GM21381 (cell line): ENCODE results near the gene NXPE1.

ENCODE experiments used
- ATAC-seq: cut with Tn5 transposase; IDR thresholded peaks from one replicate; pipeline ENCODE4 v1.9.1; 2021; ENCODE audit warnings: mild to moderate bottlenecking, moderate library complexity; ENCODE audit not compliant: unreplicated experiment

Gene NXPE1

DNA sequence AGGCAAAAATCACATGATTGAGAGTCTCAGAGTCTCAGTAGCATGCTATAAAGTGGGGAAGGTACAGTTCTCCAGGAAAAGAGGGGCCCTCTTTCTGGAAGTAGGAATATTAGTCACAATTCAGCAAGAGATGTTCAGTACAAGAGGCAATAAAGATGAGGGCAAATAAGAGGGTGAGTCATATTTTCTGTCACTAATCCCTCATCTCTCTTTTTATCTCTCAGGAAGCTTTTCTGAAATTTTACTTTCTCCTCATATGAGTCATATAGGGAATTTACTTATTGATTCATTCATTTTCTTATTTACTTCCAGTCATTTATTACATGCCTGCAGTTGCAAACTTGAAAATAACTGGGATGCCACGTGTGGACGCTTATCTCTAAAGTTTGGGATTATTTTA is 3.4 kb upstream of the NXPE1 start:
- no peak for ATAC-seq

DNA sequence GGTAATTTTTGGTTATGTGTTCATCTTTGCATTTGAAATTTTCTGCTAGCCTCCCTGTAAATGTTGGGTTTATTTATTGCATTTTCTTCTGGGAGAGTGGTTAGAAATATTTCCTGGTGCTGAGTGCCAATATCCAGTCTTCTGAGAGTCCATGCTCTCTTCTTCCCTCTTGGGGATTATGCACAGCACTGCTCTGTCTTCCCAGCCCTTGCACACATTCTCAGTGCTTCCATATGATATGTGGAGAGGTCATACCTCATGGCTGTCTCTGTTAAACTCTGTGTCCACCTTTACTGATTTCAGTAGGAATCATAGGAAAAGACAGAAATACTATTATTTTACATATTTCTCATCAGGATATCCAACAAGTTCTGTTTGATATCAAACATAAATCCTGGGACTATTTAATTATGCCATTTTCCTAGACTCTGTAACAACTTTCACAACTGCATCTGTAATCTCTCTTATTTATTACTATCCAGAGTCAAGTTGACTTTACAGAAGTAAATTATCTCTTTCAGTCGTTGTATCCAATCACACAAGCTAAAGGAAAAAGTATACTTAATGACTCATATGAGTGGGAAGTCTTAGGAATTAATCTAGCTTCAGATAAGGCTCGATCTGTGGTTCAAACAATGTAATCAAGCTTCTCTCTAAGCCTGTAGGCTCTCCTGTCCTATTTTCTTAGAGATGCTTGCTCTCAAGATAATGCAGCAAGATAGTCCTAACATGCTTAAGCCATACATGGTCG is 2.7 kb upstream of the NXPE1 start:
- ATAC-seq, result no peak

DNA sequence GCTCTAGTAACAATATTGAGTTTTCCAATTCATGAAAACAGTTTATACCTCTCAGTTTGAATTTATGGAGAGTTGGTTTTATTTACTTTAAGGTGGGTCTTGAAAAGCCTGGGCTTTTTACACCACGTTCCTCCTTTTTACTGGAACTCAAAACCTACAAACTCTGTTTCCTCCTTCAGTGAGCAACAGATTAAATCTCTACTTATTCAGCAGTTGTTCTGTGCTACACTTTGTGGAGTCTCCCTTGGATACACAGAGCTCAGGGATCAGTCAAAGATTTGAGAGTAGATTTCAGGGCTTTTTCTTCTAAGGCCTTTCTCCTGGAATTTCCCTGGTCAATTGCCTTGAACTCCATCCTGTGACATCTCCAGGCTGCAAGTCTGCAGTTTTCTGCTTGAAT is 3.5 kb downstream of the NXPE1 start:
- no peak for ATAC-seq

DNA sequence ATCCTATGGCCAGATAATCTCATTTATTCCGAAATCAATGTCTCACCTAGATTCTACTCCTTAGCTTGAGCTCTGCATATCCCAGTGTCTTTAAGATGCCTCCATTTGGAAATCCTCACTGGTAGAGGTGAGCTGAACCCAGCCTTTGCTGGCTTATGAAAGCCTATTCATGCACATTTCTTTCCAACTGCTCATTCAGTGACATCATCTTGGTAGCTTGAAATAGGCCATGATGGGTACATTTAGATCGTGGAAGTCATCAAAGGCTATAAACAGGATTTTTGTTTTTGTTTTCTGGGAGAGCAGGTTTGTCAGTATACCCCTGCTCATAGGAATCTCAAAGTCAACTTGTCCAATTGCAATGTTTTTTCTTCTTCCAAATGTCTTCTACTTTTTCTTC is 6.0 kb downstream of the NXPE1 start:
- no peak for ATAC-seq

DNA sequence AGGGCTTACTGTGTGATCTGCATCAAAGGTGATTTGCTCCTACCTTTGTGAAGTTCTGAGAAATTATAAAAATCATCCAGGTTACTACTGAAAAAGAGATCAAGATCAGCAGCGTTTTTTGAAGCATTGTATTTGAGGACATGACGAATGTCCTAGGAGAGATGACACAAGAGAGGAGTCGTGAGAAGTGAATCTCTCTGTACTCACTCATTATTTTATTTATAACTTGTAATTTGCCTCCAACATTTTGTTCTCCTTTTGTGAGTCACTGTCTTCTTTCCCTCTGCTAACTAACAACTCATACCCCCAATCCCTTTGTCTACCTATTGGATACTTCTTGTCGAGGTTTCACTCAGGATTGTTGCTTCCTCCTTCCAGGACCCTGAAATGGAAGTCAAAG is 8.6 kb downstream of the NXPE1 start:
- no peak for ATAC-seq

DNA sequence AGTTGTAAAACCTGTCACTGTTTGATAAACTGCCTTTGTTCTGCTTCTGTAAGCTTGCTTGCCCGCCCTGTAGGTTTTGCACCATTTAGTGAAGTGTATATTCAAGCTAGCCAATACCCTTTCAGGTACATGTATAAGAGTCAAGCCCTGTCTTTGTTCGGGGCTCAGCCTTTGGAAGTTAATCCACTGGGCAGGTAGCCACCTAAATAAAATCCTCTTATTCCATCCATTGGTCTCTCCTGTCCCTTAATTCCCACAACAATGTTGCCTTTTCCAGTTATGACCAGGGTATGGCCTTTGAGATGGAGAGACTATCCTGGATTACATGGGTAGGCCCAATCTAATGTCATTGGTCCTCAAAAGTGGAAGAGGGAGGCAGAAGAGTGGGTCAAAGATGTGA is 34.0 kb downstream of the NXPE1 start:
- no peak for ATAC-seq

DNA sequence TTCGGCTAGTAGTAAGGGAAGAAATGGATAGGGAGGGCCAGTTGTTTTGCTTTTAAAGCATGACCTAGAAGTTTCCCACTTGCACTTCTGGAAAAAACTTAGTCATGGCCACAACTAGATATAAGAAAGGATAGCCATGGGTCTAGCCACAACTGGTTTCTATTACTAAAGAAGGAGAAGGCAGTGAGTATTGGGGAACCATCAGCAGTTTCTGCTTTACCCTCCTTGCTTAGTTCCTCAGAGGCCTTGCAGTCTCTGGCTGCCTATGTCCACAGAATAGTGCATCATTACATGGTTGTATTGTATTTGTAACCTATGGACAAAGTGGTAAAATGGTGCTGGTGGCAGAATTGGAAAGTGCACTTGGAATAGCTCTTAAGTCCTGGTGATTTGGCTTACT is 35.6 kb downstream of the NXPE1 start:
- ATAC-seq, result no peak

DNA sequence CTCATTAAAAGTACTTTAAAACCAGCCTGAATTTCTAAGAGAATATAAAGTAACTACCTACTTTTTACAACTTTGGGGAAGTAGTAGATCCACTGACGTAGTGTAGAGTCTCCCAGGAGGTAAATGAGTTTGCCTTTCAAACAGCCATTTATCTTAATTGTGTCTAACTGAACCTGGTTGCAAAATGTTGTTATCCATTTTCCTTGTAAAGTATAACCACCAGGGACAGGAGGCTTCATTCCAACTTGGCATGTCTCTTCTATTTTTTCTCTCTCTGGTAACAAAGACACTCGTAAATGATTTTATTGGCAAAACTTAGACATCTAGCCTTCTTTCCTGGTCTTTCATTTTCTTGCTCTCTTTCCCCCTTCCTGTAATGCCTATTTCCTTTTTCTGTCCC is 36.9 kb downstream of the NXPE1 start:
- no peak for ATAC-seq

DNA sequence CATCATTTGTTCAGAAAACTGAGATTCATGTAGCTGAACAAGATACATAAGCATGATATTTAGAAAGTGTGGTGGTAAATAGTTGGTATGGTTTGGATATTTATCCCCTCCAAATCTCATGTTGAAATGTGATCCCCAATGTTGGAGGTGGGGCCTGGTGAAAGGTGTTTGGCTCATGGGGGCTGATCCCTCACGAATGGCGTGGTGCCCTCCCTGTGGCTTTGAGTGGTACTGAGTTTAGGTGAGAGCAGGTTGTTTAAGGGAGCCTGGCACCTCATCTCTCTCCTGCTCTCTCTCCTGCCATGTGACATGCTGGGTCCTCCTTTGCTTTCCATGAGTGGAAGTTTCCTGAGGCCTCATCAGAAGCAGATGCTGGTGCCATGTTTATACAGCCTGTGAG is 48.1 kb downstream of the NXPE1 start:
- ATAC-seq, result no peak

DNA sequence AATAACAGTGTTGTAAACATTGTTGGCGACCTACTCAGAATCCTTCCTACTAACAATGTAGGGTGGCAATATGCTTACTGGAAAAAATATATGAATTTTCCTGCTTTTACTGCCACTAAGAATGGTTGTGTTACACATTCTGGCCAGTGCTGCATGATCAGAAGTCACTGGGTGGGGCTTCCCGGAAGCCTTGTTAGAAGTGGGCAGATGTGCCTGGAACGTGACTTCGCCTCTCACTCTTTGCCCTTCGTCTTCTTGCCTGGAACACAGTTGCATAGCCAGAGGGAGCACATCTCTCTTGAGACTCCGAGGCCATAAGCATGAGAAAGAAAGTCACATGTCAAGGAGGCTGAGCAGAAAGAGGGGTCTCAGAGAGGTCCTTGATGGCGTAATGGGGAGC is 48.6 kb downstream of the NXPE1 start:
- no peak for ATAC-seq

DNA sequence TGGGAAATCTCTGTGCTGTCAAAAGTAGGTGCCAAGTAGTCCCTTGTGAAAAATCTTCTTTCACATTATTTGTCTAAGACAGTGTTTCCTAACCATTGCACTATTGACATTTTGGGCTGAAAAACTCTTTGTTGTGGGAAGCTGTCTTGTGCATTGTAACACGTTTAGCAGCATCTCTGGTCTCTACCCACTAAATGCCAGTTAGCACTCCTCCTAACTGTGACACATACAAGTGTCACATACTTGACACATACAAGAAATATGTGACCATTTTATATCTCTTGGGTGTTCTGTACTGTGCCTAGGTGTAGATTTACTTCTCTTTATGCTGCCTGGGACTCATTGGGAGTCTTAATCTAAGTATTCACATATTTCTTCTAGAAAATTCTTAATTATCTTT is 57.8 kb downstream of the NXPE1 start:
- ATAC-seq, result no peak

DNA sequence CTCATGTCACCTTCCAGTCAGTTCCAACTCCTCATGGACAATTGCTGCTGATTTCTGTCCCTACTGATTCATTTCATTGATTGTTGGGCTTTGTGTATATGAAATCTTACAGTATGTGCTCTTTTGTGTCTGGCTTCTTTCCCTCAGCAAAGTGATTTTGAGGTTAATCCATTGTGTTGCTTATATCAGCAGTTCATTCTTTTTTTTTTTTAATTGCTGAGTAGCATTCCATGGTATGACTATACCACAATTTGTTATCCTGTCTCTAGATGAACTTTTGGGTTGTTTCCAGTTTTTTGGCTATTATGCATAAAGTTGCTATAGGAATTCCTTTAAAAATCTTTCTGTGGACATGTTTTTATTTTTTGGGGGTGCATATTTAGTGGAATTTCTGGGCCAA is 59.9 kb downstream of the NXPE1 start:
- ATAC-seq, result no peak

DNA sequence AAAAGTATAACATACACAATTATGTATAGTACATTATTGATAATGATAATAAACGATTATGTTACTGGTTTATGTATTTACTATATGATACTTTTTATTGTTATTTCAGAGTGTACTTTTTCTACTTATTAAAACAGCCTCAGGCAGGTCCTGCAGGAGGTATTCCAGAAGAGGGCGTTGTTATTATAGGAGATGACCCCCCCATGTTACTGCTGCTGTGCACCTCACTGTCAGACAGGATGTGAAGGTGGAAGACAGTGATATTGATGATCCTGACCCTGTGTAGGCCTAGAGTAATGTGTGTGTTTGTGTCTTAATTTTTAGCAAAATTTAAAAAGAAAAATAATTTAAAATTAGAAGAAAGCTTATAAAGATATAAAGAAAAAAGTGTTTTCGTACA is 62.8 kb downstream of the NXPE1 start:
- ATAC-seq, result no peak

DNA sequence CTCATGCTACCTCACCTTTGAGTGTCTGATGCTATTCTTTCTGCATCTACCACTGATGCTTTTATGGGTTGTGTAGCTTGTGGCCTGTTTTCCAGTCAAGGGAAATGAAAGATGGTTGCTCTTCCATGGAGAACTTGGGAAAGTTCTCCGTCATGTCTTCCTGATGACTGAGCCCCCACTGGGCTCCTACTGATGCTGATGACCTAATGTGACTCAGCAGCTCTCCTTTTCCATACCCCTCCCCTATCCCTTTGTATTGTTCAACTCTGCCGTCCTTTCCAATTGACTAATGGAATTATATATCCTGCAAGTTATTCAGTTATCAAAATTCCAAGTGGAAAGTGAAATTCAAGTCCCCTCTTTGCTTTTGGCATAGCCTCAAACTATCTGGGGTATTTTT is 75.8 kb downstream of the NXPE1 start:
- no peak for ATAC-seq

DNA sequence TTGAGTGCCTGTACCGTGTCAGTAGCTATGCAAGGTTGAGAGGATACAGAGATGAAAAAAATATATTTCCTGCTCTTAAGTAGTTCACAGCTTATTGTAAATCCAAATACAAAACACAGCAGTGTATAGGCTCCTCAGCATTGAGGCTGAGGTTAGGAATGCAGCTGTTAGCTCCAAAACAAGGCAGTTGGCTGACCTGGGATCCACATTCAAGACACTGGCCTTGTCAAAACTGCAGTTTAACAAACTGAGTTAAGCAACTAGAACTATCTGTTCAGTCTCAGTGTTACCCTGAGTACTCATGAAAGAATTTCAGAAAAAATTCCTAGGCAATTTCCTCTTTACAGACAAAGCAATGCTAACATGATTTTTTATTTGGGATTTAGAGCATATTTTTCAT is 77.6 kb downstream of the NXPE1 start:
- no peak for ATAC-seq

DNA sequence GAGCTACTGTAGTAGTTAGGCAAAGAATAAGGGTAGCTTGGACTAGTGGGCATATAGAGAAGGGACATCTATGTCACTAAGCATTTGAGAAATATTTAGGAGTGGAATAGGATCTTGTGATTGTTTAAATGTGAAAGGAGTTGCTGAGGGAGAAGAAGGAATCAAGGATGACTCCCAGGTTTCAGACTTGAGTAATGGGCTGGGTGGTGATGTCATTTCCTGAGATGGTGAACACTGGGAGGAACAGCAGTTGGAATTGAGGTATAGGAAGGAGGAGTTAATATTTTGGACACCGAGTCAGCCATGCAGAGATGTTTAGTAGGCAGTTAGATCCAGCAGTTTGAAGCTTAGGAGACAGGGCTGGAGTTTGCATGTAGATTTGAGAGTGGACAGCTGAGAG is 80.3 kb downstream of the NXPE1 start:
- ATAC-seq, result no peak

DNA sequence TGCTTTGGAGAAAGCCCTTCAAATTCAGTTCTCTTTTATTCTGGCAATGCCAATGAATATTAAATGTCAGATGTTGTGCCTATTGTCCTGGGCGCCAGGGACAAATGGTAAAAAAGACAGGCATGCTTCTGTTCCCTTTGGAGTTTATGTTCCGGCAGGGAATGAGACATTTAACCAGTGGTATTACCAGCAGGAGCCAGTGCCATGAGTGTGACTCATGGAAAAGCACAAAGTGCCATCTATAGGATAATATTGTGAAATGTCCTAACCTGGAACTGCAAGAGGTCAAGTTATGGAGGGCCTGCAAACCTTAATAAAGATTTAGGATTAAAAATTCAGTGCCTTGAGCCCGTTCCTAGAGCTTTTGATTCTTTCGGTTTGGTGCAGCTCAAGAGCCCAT is 80.9 kb downstream of the NXPE1 start:
- no peak for ATAC-seq

DNA sequence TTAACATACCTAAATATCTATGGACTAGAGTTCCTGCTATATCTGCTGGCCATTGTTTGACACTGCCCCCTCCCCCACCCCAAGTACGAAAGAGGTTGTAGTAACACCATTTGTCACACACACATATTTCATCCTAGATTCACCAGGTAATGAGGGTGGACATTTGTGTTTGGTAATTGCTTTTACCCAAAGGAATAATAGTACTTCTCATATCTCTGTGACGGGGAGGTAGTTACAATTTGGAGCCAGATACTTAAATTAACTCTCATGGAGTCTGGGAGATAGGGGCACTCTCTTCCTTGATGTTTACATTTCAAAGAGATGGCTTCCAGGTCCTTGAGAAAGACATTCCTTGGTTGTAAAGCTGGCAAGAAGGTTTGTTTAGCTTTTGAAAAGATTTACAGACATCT is 81.7 kb downstream of the NXPE1 start:
- no peak for ATAC-seq

DNA sequence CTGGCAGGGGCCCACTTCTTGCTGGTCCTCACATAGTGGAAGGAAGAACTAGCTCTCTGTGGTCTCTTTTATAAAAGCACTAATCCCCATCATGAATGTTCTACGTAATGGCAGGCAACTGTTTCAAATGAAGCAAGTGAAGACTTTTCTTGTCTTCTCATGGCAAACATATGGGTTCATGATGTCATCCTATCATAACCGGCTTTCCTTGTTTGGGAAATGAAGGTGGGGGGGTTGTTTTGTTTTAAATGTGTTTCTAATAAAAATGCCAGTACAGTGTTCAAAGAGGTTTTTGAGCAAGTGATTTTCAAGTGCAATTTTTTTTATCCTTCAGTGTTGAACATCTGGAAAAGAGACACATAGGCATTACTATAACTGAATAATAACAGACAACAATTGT is 87.0 kb downstream of the NXPE1 start:
- no peak for ATAC-seq
